ENCODE results near the gene ELOVL5. TPM values are rescaled to one million over a fixed set of nuclear protein-coding genes. Genes with fewer than 3 reads are reported as not detected.

Gene ELOVL5
- total RNA-seq, 1 experiment from 2014 or later, result 218 TPM

- intact Hi-C loops (cut with micrococcal nuclease; ENCODE audit: unreplicated experiment) (no loop called here), in situ Hi-C loops (cut with HindIII; ENCODE audit: low pct_unique_long_range_greater_than_20kb, low sequenced_read_pairs) (no loop called here)
- ATAC-seq (no peak), DNase-seq (ENCODE audit: low read depth, low spot score) (no peak)
- Histone ChIP-seq H3K27ac (ENCODE audit: low read length) (no peak overlapping the region), H3K36me3 (ENCODE audit: control insufficient read depth, insufficient read depth, low read length) (peaks cover 20% of the 10 kb centered on the region), H3K9me3 (ENCODE audit: control insufficient read depth, insufficient read depth, low read depth, low read length) (no peaks in the 10 kb centered on the region), H3K27me3 (ENCODE audit: control insufficient read depth, insufficient read depth, low read length) (no peaks in the 10 kb centered on the region), H3K4me1 (ENCODE audit: control insufficient read depth, insufficient read depth, low read length) (peaks cover 14% of the 10 kb centered on the region), H3K4me3 (ENCODE audit: low read depth in 2 of 2, low read length in 2 of 2) (no peak overlapping the region)
- BruUV-seq (replicated peaks), result no TSS peak
- no peak for TF ChIP-seq TCF7L2 (IDR thresholded peaks at IDR 0.05; ENCODE audit: low read depth, low read length)
- TF ChIP-seq POLR2AphosphoS5 (IDR thresholded peaks at IDR 0.05; ENCODE audit: low read depth, low read length), result no peak
- TF ChIP-seq, protein P1, sequence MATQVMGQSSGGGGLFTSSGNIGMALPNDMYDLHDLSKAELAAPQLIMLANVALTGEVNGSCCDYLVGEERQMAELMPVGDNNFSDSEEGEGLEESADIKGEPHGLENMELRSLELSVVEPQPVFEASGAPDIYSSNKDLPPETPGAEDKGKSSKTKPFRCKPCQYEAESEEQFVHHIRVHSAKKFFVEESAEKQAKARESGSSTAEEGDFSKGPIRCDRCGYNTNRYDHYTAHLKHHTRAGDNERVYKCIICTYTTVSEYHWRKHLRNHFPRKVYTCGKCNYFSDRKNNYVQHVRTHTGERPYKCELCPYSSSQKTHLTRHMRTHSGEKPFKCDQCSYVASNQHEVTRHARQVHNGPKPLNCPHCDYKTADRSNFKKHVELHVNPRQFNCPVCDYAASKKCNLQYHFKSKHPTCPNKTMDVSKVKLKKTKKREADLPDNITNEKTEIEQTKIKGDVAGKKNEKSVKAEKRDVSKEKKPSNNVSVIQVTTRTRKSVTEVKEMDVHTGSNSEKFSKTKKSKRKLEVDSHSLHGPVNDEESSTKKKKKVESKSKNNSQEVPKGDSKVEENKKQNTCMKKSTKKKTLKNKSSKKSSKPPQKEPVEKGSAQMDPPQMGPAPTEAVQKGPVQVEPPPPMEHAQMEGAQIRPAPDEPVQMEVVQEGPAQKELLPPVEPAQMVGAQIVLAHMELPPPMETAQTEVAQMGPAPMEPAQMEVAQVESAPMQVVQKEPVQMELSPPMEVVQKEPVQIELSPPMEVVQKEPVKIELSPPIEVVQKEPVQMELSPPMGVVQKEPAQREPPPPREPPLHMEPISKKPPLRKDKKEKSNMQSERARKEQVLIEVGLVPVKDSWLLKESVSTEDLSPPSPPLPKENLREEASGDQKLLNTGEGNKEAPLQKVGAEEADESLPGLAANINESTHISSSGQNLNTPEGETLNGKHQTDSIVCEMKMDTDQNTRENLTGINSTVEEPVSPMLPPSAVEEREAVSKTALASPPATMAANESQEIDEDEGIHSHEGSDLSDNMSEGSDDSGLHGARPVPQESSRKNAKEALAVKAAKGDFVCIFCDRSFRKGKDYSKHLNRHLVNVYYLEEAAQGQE (IDR thresholded peaks at IDR 0.05; ENCODE audit: insufficient read depth in 1 of 2, low read depth in 2 of 2, low read length in 1 of 2), result no peak
- TF ChIP-seq SIN3A (IDR thresholded peaks at IDR 0.05; ENCODE audit: borderline replicate concordance, insufficient read depth, low read depth, low read length), result no peak
- TF ChIP-seq, protein P2, sequence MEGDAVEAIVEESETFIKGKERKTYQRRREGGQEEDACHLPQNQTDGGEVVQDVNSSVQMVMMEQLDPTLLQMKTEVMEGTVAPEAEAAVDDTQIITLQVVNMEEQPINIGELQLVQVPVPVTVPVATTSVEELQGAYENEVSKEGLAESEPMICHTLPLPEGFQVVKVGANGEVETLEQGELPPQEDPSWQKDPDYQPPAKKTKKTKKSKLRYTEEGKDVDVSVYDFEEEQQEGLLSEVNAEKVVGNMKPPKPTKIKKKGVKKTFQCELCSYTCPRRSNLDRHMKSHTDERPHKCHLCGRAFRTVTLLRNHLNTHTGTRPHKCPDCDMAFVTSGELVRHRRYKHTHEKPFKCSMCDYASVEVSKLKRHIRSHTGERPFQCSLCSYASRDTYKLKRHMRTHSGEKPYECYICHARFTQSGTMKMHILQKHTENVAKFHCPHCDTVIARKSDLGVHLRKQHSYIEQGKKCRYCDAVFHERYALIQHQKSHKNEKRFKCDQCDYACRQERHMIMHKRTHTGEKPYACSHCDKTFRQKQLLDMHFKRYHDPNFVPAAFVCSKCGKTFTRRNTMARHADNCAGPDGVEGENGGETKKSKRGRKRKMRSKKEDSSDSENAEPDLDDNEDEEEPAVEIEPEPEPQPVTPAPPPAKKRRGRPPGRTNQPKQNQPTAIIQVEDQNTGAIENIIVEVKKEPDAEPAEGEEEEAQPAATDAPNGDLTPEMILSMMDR (IDR thresholded peaks at IDR 0.05), result no peak
- CTCF ChIA-PET, result interaction anchor here (0.6 kb wide), 1 partner anchor 140 kb away, joined by 5 read pairs; no protein-coding TSS in a partner anchor
- POLR2A ChIA-PET, result no interaction called here
Measured at GRCh38 chr6:53284901-53285300, 63.8 kb downstream of the ELOVL5 start.

DNA sequence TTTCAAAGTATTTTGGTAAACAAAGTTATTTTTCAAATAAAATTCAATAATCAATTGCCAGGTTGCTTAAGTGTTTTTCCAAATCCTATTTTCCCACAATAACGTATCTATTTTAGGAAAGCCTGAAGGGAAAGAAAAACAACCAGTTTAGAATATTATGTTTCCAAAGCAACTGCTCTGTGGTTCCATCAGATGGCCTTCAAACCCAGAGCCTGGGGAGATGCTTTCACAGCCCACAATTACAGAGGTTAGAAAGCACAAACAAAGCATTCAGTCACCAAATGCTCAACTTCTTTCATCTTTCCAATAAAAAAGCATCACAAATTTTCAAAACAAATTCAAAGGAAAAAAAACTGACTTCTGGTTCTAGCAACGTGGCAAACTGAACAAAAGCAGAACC, 66.0 kb downstream of the ELOVL5 start:
- TF ChIP-seq SIN3A (IDR thresholded peaks at IDR 0.05; ENCODE audit: borderline replicate concordance, insufficient read depth, low read depth, low read length) (no peak), POLR2AphosphoS5 (IDR thresholded peaks at IDR 0.05; ENCODE audit: low read depth, low read length) (no peak), TCF7L2 (IDR thresholded peaks at IDR 0.05; ENCODE audit: low read depth, low read length) (no peak)
- TF ChIP-seq, protein P1 (IDR thresholded peaks at IDR 0.05; ENCODE audit: insufficient read depth in 1 of 2, low read depth in 2 of 2, low read length in 1 of 2), result no peak
- TF ChIP-seq, protein P2 (IDR thresholded peaks at IDR 0.05), result no peak
- peaks cover 14% of the 10 kb centered on the region for H3K4me1 ChIP-seq (ENCODE audit: control insufficient read depth, insufficient read depth, low read length)
- no TSS peak for BruUV-seq (replicated peaks)
- H3K36me3 ChIP-seq (ENCODE audit: control insufficient read depth, insufficient read depth, low read length), result peaks cover 17% of the 10 kb centered on the region
- POLR2A ChIA-PET, result no interaction called here
- intact Hi-C loops (cut with micrococcal nuclease; ENCODE audit: unreplicated experiment), result no loop called here
- no peaks in the 10 kb centered on the region for H3K27me3 ChIP-seq (ENCODE audit: control insufficient read depth, insufficient read depth, low read length)
- no peak overlapping the region for H3K4me3 ChIP-seq (ENCODE audit: low read depth in 2 of 2, low read length in 2 of 2)
- DNase-seq (ENCODE audit: low read depth, low spot score), result no peak
- CTCF ChIA-PET, result no interaction called here
- no peak overlapping the region for H3K27ac ChIP-seq (ENCODE audit: low read length)
- H3K9me3 ChIP-seq (ENCODE audit: control insufficient read depth, insufficient read depth, low read depth, low read length), result no peaks in the 10 kb centered on the region
- in situ Hi-C loops (cut with HindIII; ENCODE audit: low pct_unique_long_range_greater_than_20kb, low sequenced_read_pairs), result no loop called here
- ATAC-seq, result no peak
